Mucosa of descending colon (tissue), 3 donors: ENCODE data around the gene SSH2. TPM values are rescaled to one million over a fixed set of nuclear protein-coding genes. Genes with fewer than 3 reads are reported as not detected.
A peak's percentile ranks its signal among the peaks of the same experiment; 100 is the strongest.

Source experiments
- ATAC-seq: fragments of 200-7000 bp; cut with Tn5 transposase; one replicate; pipeline ENCODE4 v1.9.1; 2020; ENCODE audit warnings: mild to moderate bottlenecking, moderate library complexity
- DNase-seq, 3 donors: peaks; one replicate each; pipeline ENCODE4 v3.0.0-alpha.2; 2020
- H3K36me3 ChIP-seq: fragments of 200-600 bp; one replicate; pipeline ENCODE4 v1.8.0; 2021; ENCODE audit warnings: low read depth, mild to moderate bottlenecking
- H3K4me1 ChIP-seq: fragments of 200-600 bp; one replicate; pipeline ENCODE4 v1.8.0; 2021; ENCODE audit warnings: low read depth, mild to moderate bottlenecking
- H3K4me3 ChIP-seq: fragments of 200-600 bp; one replicate; pipeline ENCODE4 v1.8.0; 2021; ENCODE audit warnings: mild to moderate bottlenecking
- H3K9me3 ChIP-seq: fragments of 200-600 bp; one replicate; pipeline ENCODE4 v1.8.0; 2021; ENCODE audit warnings: mild to moderate bottlenecking
- intact Hi-C, 2 donors: fragments of 100-400 bp; cut with DNase I in 1 of 2; cut with micrococcal nuclease in 1 of 2; formaldehyde crosslinking; loops; one replicate each; pipeline versions ENCODE4 v1.11.0 to v1.11.1; 2022; cut with DNase I, micrococcal nuclease
- total RNA-seq, 3 donors: library from RNA; stranded (reverse); fragmentation: NEBNext Ultra II Directional in 2 of 3; extraction: Animal tissue kit (Norgen Biotek cat#: 25700) in 2 of 3; gene quantifications; one replicate each; pipeline versions ENCODE4 v1.2.1 to v1.2.4, GENCODE V29; 2021 to 2023
- TF ChIP-seq, protein P1 (sequence below): fragments of 200-600 bp; IDR thresholded peaks from one replicate; pipeline ENCODE4 v1.8.0; 2022; ENCODE audit warnings: antibody characterized with exemption, mild to moderate bottlenecking
- donor health status: DM: no; HTN: no; CAD: no; lungs with moderate emphysema.
- donor health status: DM: no; HTN: no; CAD: no.
- donor health status: DM: no; HTN: yes; CAD: no.

The SSH2 gene
- total RNA-seq, 3 donors from 2014 or later = 32.1 to 47.8 (median 40.8) TPM

DNA sequence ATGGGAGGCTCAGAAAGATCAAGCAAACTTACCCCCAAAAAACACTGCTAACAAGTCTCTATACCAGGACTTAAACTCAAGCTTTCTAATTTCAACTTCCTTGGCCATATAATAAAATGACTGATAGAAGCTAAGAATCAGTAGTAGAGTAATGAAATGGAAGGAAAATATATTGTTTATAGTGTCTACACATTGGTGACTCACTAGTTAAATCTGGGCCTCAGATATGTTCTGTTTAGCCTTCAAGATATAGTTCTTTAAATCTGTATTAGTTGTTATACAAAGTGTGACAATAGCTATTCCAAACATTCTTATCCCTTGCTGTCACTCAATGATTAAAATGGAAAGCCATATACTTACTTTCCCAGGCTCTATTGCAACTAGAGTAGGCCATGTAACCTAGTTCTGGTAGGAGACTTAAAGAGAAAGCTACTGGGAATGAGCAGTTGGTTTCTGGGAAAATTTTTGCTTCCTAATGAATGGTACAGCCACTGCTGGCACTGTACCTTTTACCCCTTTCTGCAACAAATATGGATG, 18.3 kb downstream of the SSH2 start:
- Histone ChIP-seq H3K4me1 (no peaks in the 10 kb centered on the region), H3K36me3 (no peaks in the 10 kb centered on the region), H3K4me3 (no peak overlapping the region), H3K9me3 (no peaks in the 10 kb centered on the region)
- intact Hi-C loops = no loop called here
- ATAC-seq (peak; percentile 15), DNase-seq (no peak)
- TF ChIP-seq, protein P1, sequence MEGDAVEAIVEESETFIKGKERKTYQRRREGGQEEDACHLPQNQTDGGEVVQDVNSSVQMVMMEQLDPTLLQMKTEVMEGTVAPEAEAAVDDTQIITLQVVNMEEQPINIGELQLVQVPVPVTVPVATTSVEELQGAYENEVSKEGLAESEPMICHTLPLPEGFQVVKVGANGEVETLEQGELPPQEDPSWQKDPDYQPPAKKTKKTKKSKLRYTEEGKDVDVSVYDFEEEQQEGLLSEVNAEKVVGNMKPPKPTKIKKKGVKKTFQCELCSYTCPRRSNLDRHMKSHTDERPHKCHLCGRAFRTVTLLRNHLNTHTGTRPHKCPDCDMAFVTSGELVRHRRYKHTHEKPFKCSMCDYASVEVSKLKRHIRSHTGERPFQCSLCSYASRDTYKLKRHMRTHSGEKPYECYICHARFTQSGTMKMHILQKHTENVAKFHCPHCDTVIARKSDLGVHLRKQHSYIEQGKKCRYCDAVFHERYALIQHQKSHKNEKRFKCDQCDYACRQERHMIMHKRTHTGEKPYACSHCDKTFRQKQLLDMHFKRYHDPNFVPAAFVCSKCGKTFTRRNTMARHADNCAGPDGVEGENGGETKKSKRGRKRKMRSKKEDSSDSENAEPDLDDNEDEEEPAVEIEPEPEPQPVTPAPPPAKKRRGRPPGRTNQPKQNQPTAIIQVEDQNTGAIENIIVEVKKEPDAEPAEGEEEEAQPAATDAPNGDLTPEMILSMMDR = no peak

- ATAC-seq (no peak), DNase-seq (no peak)
- intact Hi-C loops = no loop called here
- TF ChIP-seq, protein P1 = no peak
- no peaks in the 10 kb centered on the region for H3K4me1 ChIP-seq
- H3K36me3 ChIP-seq = no peaks in the 10 kb centered on the region
- H3K4me3 ChIP-seq = no peak overlapping the region
- H3K9me3 ChIP-seq = no peaks in the 10 kb centered on the region
Observed at GRCh38 chr17:29909236-29910003, 20.6 kb downstream of the SSH2 start.

GRCh38 chr17:29906969-29907368, 23.1 kb downstream of the SSH2 start:
- TF ChIP-seq, protein P1 = no peak
- Histone ChIP-seq H3K4me3 (no peak overlapping the region), H3K9me3 (no peaks in the 10 kb centered on the region), H3K36me3 (no peaks in the 10 kb centered on the region), H3K4me1 (no peaks in the 10 kb centered on the region)
- intact Hi-C loops = no loop called here
- ATAC-seq (no peak), DNase-seq (no peak)

DNA sequence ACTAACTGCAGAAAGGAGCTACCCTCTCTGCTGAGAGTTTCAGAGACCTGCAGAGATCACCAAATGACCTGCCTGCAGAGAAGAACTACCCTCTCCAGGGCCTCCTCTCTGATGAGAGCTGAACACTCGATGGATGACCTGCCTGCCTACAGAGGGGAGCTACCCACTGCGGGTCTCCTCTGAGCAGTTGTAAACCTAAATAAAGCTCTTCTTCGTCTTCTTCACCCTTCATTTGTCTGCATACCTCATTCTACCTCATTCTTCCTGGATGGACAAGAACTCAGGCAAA, 24.2 kb downstream of the SSH2 start:
- no peak overlapping the region for H3K4me3 ChIP-seq
- ATAC-seq (no peak), DNase-seq (no peak)
- H3K9me3 ChIP-seq = no peaks in the 10 kb centered on the region
- TF ChIP-seq, protein P1 = no peak
- H3K4me1 ChIP-seq = no peaks in the 10 kb centered on the region
- no peaks in the 10 kb centered on the region for H3K36me3 ChIP-seq
- intact Hi-C loops = no loop called here

- H3K9me3 ChIP-seq = no peaks in the 10 kb centered on the region
- H3K4me1 ChIP-seq = no peaks in the 10 kb centered on the region
- TF ChIP-seq, protein P1 = no peak
- ATAC-seq (peak; percentile 84), DNase-seq (peak in 2 of 3 donors; percentile 10 to 44)
- intact Hi-C loops = no loop called here
- H3K36me3 ChIP-seq = no peaks in the 10 kb centered on the region
- no peak overlapping the region for H3K4me3 ChIP-seq
Observed at GRCh38 chr17:29905086-29905878, 24.7 kb downstream of the SSH2 start.
